Measurements from ENCODE around the gene CD79B. TPM values are rescaled to one million over a fixed set of nuclear protein-coding genes. Genes with fewer than 3 reads are reported as not detected.

The CD79B gene
- total and polyA plus RNA-seq, 8 donors = 1.8 to 3.5 (median 2.2) TPM

GRCh38 chr17:63967953-63968352, 35.8 kb upstream of the CD79B start:
- no peaks in the 10 kb centered on the region for H3K36me3 ChIP-seq
- H3K27me3 ChIP-seq = no peaks in the 10 kb centered on the region
- intact Hi-C loops (cut with DNase I) = no loop called here
- no peak overlapping the region for H3K27ac ChIP-seq
- no peaks in the 10 kb centered on the region for H3K9me3 ChIP-seq
- H3K4me3 ChIP-seq = no peak overlapping the region
- TF ChIP-seq CTCF (IDR thresholded peaks at IDR 0.05) = no peak
- ATAC-seq (no peak), DNase-seq (no peak)
- no peaks in the 10 kb centered on the region for H3K4me1 ChIP-seq

GRCh38 chr17:63966646-63967264, 34.6 kb upstream of the CD79B start:
- no peak overlapping the region for H3K4me3 ChIP-seq
- no peak for TF ChIP-seq CTCF (IDR thresholded peaks at IDR 0.05)
- no peak overlapping the region for H3K27ac ChIP-seq
- H3K27me3 ChIP-seq = no peaks in the 10 kb centered on the region
- intact Hi-C loops (cut with DNase I) = no loop called here
- no peaks in the 10 kb centered on the region for H3K9me3 ChIP-seq
- no peak for DNase-seq
- H3K36me3 ChIP-seq = no peaks in the 10 kb centered on the region
- no peak for ATAC-seq
- no peaks in the 10 kb centered on the region for H3K4me1 ChIP-seq

DNA sequence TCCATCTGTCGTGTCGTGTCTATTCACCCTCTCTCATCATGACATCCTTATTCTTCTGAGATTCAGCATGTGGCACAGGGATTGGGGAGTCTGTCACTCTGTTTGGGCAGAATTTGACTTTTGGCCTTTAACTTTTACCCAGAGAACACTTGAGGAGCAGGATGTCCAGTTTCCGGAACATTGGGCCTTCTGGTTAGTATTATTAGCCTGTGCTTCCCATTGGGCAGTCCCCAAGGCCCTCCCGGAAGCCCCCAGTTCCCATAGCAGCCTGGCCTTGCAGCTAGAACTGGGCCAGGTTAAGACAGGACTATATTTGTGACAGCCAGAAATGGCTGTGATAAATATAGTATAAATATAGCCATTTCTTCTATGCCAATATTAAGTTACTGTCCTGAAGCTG, 31.0 kb upstream of the CD79B start:
- ATAC-seq = no peak
- H3K4me3 ChIP-seq = no peak overlapping the region
- H3K9me3 ChIP-seq = no peaks in the 10 kb centered on the region
- H3K27me3 ChIP-seq = no peaks in the 10 kb centered on the region
- no peak for DNase-seq
- no peaks in the 10 kb centered on the region for H3K36me3 ChIP-seq
- intact Hi-C loops (cut with DNase I) = no loop called here
- peak overlapping the region in 1 of 2 donors; percentile 45 for H3K27ac ChIP-seq
- peaks cover 0 to 4% of the 10 kb centered on the region in 2 donors for H3K4me1 ChIP-seq
- no peak for TF ChIP-seq CTCF (IDR thresholded peaks at IDR 0.05)

GRCh38 chr17:63962298-63962744, 30.2 kb upstream of the CD79B start:
- Histone ChIP-seq H3K27me3 (no peaks in the 10 kb centered on the region), H3K4me1 (peaks cover 0 to 4% of the 10 kb centered on the region in 2 donors), H3K9me3 (no peaks in the 10 kb centered on the region), H3K4me3 (no peak overlapping the region), H3K36me3 (no peaks in the 10 kb centered on the region), H3K27ac (peak overlapping the region in 1 of 2 donors; percentile 45)
- DNase-seq (no peak), ATAC-seq (no peak)
- no peak for TF ChIP-seq CTCF (IDR thresholded peaks at IDR 0.05)
- intact Hi-C loops (cut with DNase I) = no loop called here

GRCh38 chr17:63961355-63962212, 29.5 kb upstream of the CD79B start:
- Histone ChIP-seq H3K36me3 (no peaks in the 10 kb centered on the region), H3K27me3 (no peaks in the 10 kb centered on the region), H3K4me3 (peak overlapping the region in 1 of 2 donors; percentile 16), H3K27ac (no peak overlapping the region), H3K4me1 (peaks cover 0 to 4% of the 10 kb centered on the region in 2 donors), H3K9me3 (no peaks in the 10 kb centered on the region)
- ATAC-seq = peak; percentile 80
- no peak for TF ChIP-seq CTCF (IDR thresholded peaks at IDR 0.05)
- intact Hi-C loops (cut with DNase I) = no loop called here
- peak in 3 of 4 donors; percentile 67 to 82 (median 69) for DNase-seq

Data from left lung (tissue), 10 donors.